ENCODE measurements around the gene RNF17.

DNA sequence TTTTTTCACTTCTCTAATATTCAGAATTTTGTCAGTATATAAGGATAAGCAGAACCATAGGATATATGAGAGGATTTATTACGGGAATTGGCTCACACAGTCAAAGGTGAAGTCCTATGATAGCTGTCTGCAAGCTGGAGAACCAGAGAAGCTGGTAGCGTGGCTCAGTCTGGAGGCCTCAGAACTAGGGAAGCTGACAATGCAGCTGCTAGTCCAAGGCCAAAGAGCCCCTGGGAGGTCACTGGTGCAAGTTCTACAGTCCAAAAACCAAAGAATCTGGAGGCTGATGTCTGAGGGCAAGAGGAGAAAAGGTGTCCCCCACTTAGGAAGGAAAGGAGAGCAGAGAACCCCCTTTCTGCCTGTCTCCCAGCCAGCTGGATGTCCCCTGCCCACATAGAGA, 114.4 kb downstream of the RNF17 start:
- TF ChIP-seq, protein P1, sequence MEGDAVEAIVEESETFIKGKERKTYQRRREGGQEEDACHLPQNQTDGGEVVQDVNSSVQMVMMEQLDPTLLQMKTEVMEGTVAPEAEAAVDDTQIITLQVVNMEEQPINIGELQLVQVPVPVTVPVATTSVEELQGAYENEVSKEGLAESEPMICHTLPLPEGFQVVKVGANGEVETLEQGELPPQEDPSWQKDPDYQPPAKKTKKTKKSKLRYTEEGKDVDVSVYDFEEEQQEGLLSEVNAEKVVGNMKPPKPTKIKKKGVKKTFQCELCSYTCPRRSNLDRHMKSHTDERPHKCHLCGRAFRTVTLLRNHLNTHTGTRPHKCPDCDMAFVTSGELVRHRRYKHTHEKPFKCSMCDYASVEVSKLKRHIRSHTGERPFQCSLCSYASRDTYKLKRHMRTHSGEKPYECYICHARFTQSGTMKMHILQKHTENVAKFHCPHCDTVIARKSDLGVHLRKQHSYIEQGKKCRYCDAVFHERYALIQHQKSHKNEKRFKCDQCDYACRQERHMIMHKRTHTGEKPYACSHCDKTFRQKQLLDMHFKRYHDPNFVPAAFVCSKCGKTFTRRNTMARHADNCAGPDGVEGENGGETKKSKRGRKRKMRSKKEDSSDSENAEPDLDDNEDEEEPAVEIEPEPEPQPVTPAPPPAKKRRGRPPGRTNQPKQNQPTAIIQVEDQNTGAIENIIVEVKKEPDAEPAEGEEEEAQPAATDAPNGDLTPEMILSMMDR (IDR thresholded peaks at IDR 0.05), result no peak
- TF ChIP-seq ZFX (IDR thresholded peaks at IDR 0.05; ENCODE audit: borderline replicate concordance), result no peak
